ENCODE data around the gene FARSA.
"Not testable (repeated sequence)": the region's sequence is repeated elsewhere in the genome, so short reads cannot be mapped to it uniquely, and the experiment has no call there.

Gene FARSA

DNA sequence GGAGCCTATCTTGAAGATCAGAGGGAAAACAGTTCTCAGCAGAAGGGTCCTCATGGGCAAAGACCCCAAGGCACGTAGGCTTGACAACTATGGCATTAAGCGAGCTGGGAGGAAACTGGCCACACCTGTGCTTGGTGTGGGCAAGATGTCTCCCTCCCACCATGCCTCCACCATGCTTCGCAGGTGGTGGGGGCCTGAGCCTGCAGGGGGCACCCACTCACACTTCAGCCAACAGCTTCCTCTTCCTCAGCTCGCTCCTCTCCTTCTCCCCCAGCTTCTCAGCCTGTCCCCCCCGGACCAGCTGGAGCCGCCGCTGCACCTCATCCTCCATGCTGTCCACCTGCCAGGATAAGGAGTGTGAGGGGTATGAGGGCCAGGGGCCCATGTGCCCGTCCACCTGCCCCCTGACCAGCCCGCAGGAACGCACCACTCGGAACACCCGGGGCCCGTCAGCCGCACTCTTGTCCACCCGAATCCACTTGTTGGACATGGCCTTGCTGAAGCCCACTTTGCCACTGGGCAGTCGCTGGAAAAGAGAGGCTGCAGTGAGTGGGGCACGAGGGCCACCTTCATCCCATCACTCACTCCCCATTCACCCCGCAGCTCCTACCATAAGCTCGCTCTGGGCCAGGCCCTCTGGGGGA lies 3.4 kb downstream of the FARSA start:
- CTCF ChIA-PET, result interaction anchor here (1.0 to 1.6 kb wide), 4 partner anchors 13 to 35 kb away, joined by 3 to 6 read pairs (median 4); no protein-coding TSS in a partner anchor
- DNase-seq (ENCODE audit: extremely low spot score), result no peak
- TF ChIP-seq, protein P1, sequence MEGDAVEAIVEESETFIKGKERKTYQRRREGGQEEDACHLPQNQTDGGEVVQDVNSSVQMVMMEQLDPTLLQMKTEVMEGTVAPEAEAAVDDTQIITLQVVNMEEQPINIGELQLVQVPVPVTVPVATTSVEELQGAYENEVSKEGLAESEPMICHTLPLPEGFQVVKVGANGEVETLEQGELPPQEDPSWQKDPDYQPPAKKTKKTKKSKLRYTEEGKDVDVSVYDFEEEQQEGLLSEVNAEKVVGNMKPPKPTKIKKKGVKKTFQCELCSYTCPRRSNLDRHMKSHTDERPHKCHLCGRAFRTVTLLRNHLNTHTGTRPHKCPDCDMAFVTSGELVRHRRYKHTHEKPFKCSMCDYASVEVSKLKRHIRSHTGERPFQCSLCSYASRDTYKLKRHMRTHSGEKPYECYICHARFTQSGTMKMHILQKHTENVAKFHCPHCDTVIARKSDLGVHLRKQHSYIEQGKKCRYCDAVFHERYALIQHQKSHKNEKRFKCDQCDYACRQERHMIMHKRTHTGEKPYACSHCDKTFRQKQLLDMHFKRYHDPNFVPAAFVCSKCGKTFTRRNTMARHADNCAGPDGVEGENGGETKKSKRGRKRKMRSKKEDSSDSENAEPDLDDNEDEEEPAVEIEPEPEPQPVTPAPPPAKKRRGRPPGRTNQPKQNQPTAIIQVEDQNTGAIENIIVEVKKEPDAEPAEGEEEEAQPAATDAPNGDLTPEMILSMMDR (IDR thresholded peaks at IDR 0.05; ENCODE audit: control extremely low read depth, extremely low read depth, low read depth, missing control alignments), result no peak
- POLR2A ChIA-PET, result no interaction called here

DNA sequence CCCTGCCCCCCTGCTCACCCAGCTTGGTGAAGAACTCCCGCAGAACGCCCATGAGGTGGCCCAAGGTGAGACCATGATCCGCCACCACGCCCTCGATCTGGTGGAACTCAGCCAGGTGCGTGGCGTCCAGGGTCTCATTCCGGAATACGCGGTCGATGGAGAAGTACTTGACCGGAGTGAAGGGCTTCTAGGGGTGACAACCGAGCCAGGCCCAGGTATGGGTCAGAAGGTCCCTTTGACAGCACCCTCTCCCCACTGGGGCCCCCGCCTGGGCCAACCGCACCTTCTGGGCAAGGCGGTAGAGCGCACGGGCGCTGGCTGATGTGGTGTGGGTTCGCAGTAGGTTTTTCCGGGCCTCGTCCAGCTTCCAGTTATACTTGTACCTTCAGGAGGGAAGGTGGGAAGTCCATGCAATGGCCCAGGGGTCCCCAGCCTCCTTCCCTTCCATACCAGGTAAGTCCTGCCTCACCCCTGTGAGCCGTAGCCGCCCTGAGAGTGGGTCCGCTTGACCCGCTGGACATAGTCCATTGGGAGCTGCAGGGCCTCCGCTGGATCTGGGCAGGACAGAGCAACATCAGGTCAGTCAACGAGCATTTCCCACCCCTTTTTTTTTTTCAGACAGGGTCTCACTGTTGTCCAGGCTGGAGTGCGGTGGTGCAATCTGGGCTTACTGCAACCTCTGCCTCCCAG lies 8.7 kb downstream of the FARSA start:
- POLR2A ChIA-PET, result interaction anchor here (0.7 to 1.4 kb wide), 2 partner anchors 13 to 1873 kb away, joined by 3 read pairs; no protein-coding TSS in a partner anchor
- no peak for DNase-seq (ENCODE audit: extremely low spot score)
- CTCF ChIA-PET, result interaction anchor here (1.3 kb wide), 1 partner anchor 40 kb away, joined by 4 read pairs; no protein-coding TSS in a partner anchor
- TF ChIP-seq, protein P1 (IDR thresholded peaks at IDR 0.05; ENCODE audit: control extremely low read depth, extremely low read depth, low read depth, missing control alignments), result no peak

DNA sequence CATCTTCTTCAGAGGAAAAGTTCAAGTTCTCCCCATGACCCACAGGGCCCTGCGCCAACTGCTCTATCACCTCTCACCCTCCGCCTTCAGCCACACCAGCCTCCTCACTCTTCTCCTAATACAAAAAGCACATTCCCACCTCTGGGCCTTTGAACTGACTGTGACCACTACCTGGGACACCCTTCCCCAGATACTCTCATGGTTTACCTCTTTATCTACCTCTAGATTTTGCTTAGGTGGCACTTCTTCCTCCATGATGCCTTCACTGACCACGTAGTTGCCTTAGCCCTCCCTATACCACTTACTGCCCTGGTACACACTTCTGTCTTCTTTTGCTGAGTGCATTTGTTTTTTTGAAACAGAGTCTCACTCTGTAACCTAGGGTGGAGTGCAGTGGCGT lies 10.6 kb downstream of the FARSA start:
- CTCF ChIA-PET, result no interaction called here
- POLR2A ChIA-PET, result no interaction called here
- DNase-seq (ENCODE audit: extremely low spot score), result no peak
- TF ChIP-seq, protein P1 (IDR thresholded peaks at IDR 0.05; ENCODE audit: control extremely low read depth, extremely low read depth, low read depth, missing control alignments), result no peak

DNA sequence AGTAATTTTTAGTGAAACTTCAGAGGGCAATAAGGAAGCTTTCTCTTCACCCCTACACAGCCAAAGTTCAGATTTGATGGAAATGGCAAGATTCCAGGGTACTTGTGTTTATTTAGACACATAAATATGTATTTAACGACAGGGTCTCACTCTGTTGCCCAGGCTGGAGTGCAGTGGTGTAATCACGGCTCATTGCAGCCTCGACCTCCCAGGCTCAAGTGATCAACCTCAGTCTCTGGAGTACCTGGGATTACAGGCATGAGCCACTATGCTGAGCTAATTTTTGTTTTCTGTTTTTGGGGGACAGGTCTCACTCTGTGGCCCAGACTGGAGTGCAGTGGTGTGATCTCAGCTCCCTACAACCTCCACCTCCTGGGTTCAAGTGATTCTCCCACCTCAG lies 12.5 kb downstream of the FARSA start:
- ChIA-PET POLR2A (interaction anchor here (0.6 to 1.0 kb wide), 2 partner anchors 24 to 25 kb away, joined by 4 read pairs; no protein-coding TSS in a partner anchor), CTCF (interaction anchor here (1.1 to 1.5 kb wide), 2 partner anchors 12 to 44 kb away, joined by 3 read pairs; no protein-coding TSS in a partner anchor)
- TF ChIP-seq, protein P1 (IDR thresholded peaks at IDR 0.05; ENCODE audit: control extremely low read depth, extremely low read depth, low read depth, missing control alignments), result no peak
- no peak for DNase-seq (ENCODE audit: extremely low spot score)

DNA sequence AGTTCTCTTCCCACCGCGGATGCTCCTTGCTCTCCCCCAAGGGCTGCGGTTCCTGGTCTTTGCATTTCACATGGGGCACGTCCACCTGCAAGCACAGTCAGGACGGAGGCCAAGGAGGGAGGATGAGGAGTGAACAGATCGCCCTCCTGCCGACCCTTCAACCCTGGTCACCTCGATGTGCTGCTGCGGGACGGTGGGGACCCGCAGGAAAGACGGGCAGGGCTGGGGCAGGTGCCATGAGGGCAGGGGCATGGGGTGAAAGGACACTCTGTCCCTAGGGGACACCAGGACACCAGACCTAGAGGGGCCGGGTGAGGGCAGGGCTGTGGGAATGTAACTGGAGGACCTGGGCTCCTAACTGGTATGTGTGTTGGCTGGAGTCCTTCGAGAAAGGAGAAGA lies 15.3 kb downstream of the FARSA start:
- CTCF ChIA-PET, result no interaction called here
- POLR2A ChIA-PET, result no interaction called here
- no peak for DNase-seq (ENCODE audit: extremely low spot score)
- TF ChIP-seq, protein P1 (IDR thresholded peaks at IDR 0.05; ENCODE audit: control extremely low read depth, extremely low read depth, low read depth, missing control alignments), result no peak

DNA sequence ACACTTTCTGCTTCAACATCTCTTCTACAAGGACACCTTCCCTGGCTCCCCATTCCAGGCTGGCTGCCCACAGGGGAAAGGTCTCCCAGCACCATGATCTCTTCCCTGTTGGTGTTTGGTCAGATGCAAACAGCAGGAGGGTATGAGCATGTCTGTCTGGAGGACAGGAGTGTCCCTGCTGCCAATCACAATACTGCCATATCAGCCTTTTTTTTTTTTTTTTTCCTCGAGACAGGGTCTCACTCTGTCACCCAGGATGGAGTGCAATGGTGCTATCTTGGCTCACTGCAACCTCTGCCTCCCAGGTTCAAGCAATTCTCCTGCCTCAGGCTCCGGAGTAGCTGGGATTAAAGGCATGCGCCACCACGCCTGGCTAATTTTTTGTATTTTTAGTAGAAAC lies 17.7 kb downstream of the FARSA start:
- POLR2A ChIA-PET; DNase-seq (ENCODE audit: extremely low spot score): not testable (repeated sequence)
- CTCF ChIA-PET, result interaction anchor here (0.9 to 7.8 kb wide), 3 partner anchors 9 to 50 kb away, joined by 3 to 30 read pairs (median 13); no protein-coding TSS in a partner anchor

Data from GM10248 (cell line).